GM12865 (cell line): ENCODE data around the gene RTKN2.
A peak's percentile ranks its signal among the peaks of the same experiment; 100 is the strongest.

Experiments used
- DNase-seq: peaks from one replicate; pipeline ENCODE4 v3.0.0; 2010; ENCODE audit warnings: low read depth
- H3K4me3 ChIP-seq: 2 replicates; pipeline ENCODE4 v1.5.1; 2011; ENCODE audit warnings: mild to moderate bottlenecking, low read depth, low read length, control low read depth
- CTCF ChIP-seq: IDR thresholded peaks from 2 replicates; pipeline ENCODE4 v1.5.1; 2011; ENCODE audit warnings: low read length, control low read depth, low read depth, inconsistent platforms; ENCODE audit not compliant: insufficient read depth; ENCODE audit errors: missing control alignments

The RTKN2 gene

GRCh38 chr10:62154231-62154630 is 114.4 kb downstream of the RTKN2 start:
- H3K4me3 ChIP-seq, result no peak overlapping the region
- TF ChIP-seq CTCF, result no peak
- no peak for DNase-seq

- H3K4me3 ChIP-seq, result no peak overlapping the region
- DNase-seq, result no peak
- no peak for TF ChIP-seq CTCF
These were observed 115.5 kb downstream of the RTKN2 start for GRCh38 chr10:62153191-62153590.

GRCh38 chr10:62149621-62150020 is 119.0 kb downstream of the RTKN2 start:
- no peak for DNase-seq
- H3K4me3 ChIP-seq, result no peak overlapping the region
- no peak for TF ChIP-seq CTCF

- TF ChIP-seq CTCF, result no peak
- H3K4me3 ChIP-seq, result no peak overlapping the region
- no peak for DNase-seq
These were observed 120.5 kb downstream of the RTKN2 start for GRCh38 chr10:62148155-62148554.

GRCh38 chr10:62147425-62147824 is 121.2 kb downstream of the RTKN2 start:
- no peak overlapping the region for H3K4me3 ChIP-seq
- no peak for TF ChIP-seq CTCF
- DNase-seq, result no peak

GRCh38 chr10:62136931-62137330 is 131.7 kb downstream of the RTKN2 start:
- no peak overlapping the region for H3K4me3 ChIP-seq
- no peak for DNase-seq
- no peak for TF ChIP-seq CTCF

- no peak for TF ChIP-seq CTCF
- H3K4me3 ChIP-seq, result no peak overlapping the region
- peak; percentile 77 for DNase-seq
These were observed 135.0 kb downstream of the RTKN2 start for GRCh38 chr10:62133618-62134017.
